Hematopoietic multipotent progenitor cell treated with erythropoietin and hydrocortisone succinate and interleukin-3 and kit ligand, for 17 days (in vitro differentiated cells): ENCODE data around the gene TMEM17.

Source experiments
- DNase-seq: peaks from one replicate; pipeline ENCODE4 v3.0.0-alpha.2; 2015; ENCODE audit warnings: low spot score

Gene TMEM17

GRCh38 chr2:62511636-62512035 lies 5.6 kb upstream of the TMEM17 start:
- no peak for DNase-seq

- no peak for DNase-seq
These were observed 391 bp upstream of the TMEM17 start for GRCh38 chr2:62506421-62506750.

- no peak for DNase-seq
These were observed 766 bp downstream of the TMEM17 start for GRCh38 chr2:62505109-62505749.

GRCh38 chr2:62504657-62505056 lies 1.3 kb downstream of the TMEM17 start:
- no peak for DNase-seq

- DNase-seq = no peak
These were observed 4.0 kb downstream of the TMEM17 start for GRCh38 chr2:62501794-62502500.

- DNase-seq = no peak
These were observed 4.9 kb downstream of the TMEM17 start for GRCh38 chr2:62501069-62501468.

GRCh38 chr2:62499430-62500060 lies 6.5 kb downstream of the TMEM17 start:
- DNase-seq = peak; percentile 28

- no peak for DNase-seq
These were observed 7.3 kb downstream of the TMEM17 start for GRCh38 chr2:62498739-62499138.

GRCh38 chr2:62495761-62496160 lies 10.2 kb downstream of the TMEM17 start:
- DNase-seq = no peak

GRCh38 chr2:62492048-62492447 lies 13.9 kb downstream of the TMEM17 start:
- DNase-seq = no peak

- DNase-seq = no peak
These were observed 16.3 kb downstream of the TMEM17 start for GRCh38 chr2:62489702-62490101.

- no peak for DNase-seq
These were observed 16.8 kb downstream of the TMEM17 start for GRCh38 chr2:62489162-62489561.

- DNase-seq = no peak
These were observed 19.6 kb downstream of the TMEM17 start for GRCh38 chr2:62486439-62486765.

GRCh38 chr2:62485761-62486438 lies 20.1 kb downstream of the TMEM17 start:
- DNase-seq = no peak

- no peak for DNase-seq
These were observed 23.2 kb downstream of the TMEM17 start for GRCh38 chr2:62482558-62483352.

- DNase-seq = no peak
These were observed 26.1 kb downstream of the TMEM17 start for GRCh38 chr2:62479917-62480316.

GRCh38 chr2:62478093-62478580 lies 27.9 kb downstream of the TMEM17 start:
- no peak for DNase-seq

- DNase-seq = no peak
These were observed 28.4 kb downstream of the TMEM17 start for GRCh38 chr2:62477573-62477972.

GRCh38 chr2:62475172-62476011 lies 30.6 kb downstream of the TMEM17 start:
- no peak for DNase-seq

- DNase-seq = no peak
These were observed 31.8 kb downstream of the TMEM17 start for GRCh38 chr2:62474176-62474575.

GRCh38 chr2:62473246-62473827 lies 32.7 kb downstream of the TMEM17 start:
- no peak for DNase-seq
